Ramos (cell line): ENCODE data around the gene LARP4.
"Not testable (repeated sequence)": the region's sequence is repeated elsewhere in the genome, so short reads cannot be mapped to it uniquely, and the experiment has no call there.

Experiments used
- in situ Hi-C: fragments of 300-500 bp; cut with MboI; formaldehyde crosslinking; loops from one replicate; pipeline ENCODE4 v1.14.3; 2022; ENCODE audit warnings: low sequenced_read_pairs; ENCODE audit not compliant: unreplicated experiment

Gene LARP4

DNA sequence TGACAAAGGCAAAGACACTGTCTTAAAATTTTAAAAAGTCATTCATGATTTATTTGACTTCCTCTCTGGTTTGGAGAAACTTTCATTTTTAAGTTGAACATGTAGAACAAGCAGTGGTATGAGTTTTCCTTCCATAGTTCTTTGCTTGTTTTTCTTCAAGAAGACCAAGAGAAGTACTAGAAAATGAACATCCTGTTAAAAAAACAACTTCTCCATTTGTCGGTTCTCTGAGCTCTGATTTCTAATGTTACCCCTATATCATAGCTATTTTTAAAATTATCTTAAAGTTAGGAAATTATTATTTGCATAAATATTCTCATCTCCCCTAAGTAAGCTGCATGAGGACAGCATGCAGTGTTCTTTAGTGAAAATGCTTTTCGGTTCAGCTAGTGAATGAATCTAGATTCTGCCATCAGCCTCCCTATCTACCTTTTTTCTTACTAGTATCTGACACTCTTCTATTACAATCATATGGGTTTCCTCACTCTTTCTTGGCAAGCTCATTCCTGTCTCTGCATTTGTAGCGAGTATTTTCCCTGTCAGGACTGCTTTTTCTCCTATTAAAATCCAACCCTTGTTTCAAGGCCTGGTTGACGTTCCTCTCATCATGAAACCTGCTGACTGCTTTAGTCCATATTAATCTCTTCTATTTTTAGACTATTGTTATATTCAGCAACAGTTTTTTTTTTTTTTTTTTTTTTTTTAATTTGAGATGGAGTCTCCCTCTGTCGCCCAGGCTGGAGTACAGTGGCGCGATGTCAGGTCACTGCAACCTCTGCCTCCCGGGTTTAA is 119.9 kb downstream of the LARP4 start:
- in situ Hi-C loops, result no loop called here

DNA sequence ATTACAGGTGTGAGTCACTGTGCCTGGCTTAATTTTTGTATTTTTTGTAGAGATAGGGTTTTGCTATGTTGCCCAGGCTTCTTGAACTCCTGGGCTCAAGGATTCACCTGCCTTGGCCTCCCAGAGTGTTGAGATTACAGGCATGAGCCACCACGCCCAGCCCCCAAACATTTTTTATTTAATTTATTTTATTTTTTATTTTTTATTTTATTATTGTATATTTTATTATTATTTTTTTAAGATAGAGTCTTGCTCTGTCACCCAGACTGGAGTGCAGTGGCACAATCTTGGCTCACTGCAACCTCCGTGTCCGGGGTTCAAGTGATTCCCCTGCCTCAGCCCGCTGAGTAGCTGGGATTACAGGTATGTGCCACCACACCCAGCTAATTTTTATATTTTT is 121.1 kb downstream of the LARP4 start:
- in situ Hi-C loops, result not testable (repeated sequence)

DNA sequence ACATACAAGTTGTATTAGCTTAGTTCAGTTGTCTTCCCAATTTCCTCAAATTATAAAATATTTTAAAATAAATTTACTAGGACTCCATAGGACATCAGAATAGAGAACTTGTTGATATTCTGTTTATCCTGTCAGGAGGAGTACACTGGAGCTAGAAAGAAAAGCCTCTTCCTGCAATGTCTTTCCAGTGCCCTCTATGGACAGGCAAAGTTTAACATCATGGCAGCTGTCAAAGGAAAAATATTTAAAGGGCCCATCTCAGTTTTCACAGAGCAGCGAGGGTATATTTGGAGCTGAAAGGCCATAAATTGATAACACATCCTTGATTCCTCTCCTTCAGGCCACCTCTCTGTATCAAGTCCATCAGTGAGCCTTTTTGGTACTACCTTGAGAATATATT is 123.1 kb downstream of the LARP4 start:
- in situ Hi-C loops, result no loop called here

DNA sequence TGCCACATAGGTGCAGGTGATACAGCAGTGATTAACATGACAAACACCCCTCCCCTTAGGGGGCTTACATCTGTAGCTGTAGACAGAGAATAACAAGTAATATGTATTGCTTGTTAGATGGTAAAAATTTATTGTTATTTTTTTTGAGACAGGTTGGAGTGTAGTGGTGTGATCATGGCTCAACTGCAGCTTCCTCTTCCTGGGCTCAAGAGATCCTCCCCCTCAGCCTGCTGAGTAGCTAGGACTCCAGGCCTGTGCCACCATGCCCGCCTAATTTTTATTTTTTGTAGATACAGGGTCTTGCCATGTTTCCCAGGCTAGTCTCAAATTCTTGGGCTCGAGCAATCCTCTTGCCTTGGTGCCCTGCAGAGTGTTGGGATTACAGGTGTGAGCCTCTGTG is 123.9 kb downstream of the LARP4 start:
- in situ Hi-C loops, result no loop called here

DNA sequence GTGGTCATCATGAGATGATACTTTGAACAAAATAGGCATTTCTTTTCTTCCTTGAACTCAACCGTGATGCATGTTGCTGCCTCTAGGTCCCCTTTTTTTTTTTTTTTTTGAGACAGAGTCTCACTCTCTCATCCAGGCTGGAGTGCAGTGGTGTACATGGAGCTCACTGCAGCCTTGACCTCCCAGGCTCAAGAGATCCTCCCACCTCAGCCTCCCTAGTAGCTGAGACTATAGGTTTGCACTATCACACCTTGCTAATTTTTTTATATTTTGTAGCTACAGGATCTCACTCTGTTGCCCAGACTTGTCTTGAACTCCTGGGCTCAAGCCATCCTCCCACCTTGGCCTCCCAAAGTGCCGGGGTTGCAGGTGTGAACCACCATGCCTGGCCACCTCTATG is 124.7 kb downstream of the LARP4 start:
- in situ Hi-C loops, result no loop called here

DNA sequence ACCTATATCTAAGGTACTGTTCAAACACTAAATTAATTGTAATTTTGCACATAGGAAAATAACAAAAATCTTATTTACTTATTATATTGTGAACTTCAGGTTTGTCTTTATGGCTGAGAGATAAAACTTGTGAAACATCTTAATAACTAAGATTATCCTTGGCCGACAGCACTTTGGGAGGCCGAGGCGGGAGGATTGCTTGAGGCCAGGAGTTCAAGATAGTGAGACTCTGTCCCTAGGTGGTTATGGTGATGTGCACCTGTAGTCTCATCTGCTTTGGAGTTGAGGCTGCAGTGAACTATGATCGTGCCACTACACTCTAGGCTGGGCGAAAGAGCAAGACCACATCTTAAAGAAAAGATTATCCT is 126.7 kb downstream of the LARP4 start:
- in situ Hi-C loops, result no loop called here

DNA sequence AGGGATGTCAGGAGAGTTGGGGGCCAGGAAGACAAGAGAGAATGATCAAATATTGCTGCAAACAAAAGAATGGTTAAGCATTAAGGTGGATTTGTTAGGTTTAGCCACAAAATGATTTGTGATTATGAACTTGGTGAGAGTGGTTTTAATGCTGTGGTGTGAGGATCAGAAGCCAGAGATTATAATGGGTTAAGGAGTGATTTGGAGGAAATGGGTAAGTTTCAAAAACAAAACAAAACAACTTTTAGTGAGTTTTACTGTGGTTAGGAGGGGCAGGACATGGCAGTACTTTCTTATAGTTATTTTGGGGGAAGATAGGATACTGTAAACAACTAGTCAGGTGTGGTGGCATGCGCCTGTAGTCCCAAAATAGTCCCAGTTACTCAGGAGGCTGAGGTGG is 128.1 kb downstream of the LARP4 start:
- in situ Hi-C loops, result no loop called here

DNA sequence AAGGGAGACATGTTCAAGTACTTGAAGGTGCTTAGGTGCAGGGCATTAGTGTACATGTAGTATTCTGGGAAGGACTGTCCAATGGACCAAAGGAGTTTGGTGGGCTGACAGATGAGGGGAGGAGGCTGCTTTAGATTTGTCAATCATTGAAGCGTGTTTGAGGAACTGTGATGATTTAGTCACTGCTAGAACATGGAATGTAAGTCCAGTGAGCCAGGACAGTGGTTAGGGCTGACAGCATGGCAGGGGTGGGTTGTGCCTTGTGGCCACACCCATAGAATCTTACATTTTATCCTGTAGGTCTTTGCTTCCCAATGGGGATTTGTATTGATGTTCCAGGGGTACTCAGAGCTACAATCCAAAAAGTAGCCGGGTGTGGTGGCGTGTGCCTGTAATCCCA is 128.7 kb downstream of the LARP4 start:
- in situ Hi-C loops, result no loop called here
